Endothelial cell of umbilical vein (primary cell): ENCODE data around the gene FAM78A. TPM values are rescaled to one million over a fixed set of nuclear protein-coding genes. Genes with fewer than 3 reads are reported as not detected.

Experiments
- BruUV-seq: library from RNA; stranded (reverse); fragments of 400-500 nt; replicated peaks from 2 replicates; lab custom pipeline; 2021; lab: Mats Ljungman, UMichigan
- CTCF ChIA-PET: fragments of 300-600, 350-600 bp; sonication (Branson Sonifier 250); formaldehyde crosslinking; loops from one replicate; lab custom pipeline; 2021; ENCODE audit warnings: antibody characterized with exemption, inconsistent platforms; lab: Charles Lee
- POLR2A ChIA-PET: fragments of 300-600, 350-600 bp; sonication (Branson Sonifier 250); formaldehyde crosslinking; loops from one replicate; lab custom pipeline; 2021; ENCODE audit warnings: antibody characterized with exemption, inconsistent platforms; lab: Charles Lee
- DNase-seq: peaks from one replicate; pipeline ENCODE4 v3.0.0-alpha.2; 2011; ENCODE audit warnings: low read depth, low spot score
- FAIRE-seq: peaks from 2 replicates; lab custom pipeline; 2011; peaks lifted over from hg19 to GRCh38; lab: Jason Lieb, UNC
- H2AFZ ChIP-seq: 2 replicates; pipeline ENCODE4 v1.6.0; 2012; ENCODE audit warnings: low read depth, low read length, control low read depth, inconsistent platforms
- H3K27ac ChIP-seq: 2 replicates; pipeline ENCODE4 v1.5.1; 2011; ENCODE audit warnings: low read depth, mild to moderate bottlenecking, control low read depth, low read length, moderate library complexity; ENCODE audit not compliant: insufficient read depth
- H3K27me3 ChIP-seq, 2 experiments: 2 replicates each; pipeline versions ENCODE4 v1.6.0 to v1.6.1; 2011; ENCODE audit warnings: low read length in 2 of 2, mixed read lengths in 1 of 2; ENCODE audit not compliant: control insufficient read depth in 2 of 2, insufficient read depth in 2 of 2
- H3K36me3 ChIP-seq, 2 experiments: 2 replicates in 1 of 2; 3 replicates in 1 of 2; pipeline ENCODE4 v1.5.1; 2011; ENCODE audit warnings: low read length in 2 of 2, mild to moderate bottlenecking in 1 of 2, moderate library complexity in 1 of 2; ENCODE audit not compliant: control insufficient read depth in 2 of 2, insufficient read depth in 2 of 2; ENCODE audit errors: extremely low read depth in 1 of 2
- H3K4me1 ChIP-seq: 3 replicates; pipeline ENCODE4 v1.5.1; 2011; ENCODE audit warnings: mild to moderate bottlenecking, low read length; ENCODE audit not compliant: control insufficient read depth, insufficient read depth; ENCODE audit errors: extremely low read depth
- H3K4me2 ChIP-seq: 2 replicates; pipeline ENCODE4 v1.6.1; 2011; ENCODE audit warnings: low read length, control low read depth, mixed read lengths; ENCODE audit not compliant: insufficient read depth
- H3K4me3 ChIP-seq, 3 experiments: fragments of 200-600 bp in 1 of 3; sonication (generic), shearing (Covaris generic) in 1 of 3; replicated peaks in 1 of 3; 2 replicates each; pipeline ENCODE4 v1.5.1; 2011 to 2016; ENCODE audit warnings: control low read depth in 3 of 3, low read length in 3 of 3, mild to moderate bottlenecking in 2 of 3, inconsistent platforms in 1 of 3, low read depth in 1 of 3, moderate library complexity in 1 of 3; ENCODE audit not compliant: insufficient read depth in 1 of 3
- H3K79me2 ChIP-seq: 2 replicates; pipeline ENCODE4 v1.6.0; 2012; ENCODE audit warnings: low read length, inconsistent platforms; ENCODE audit not compliant: control insufficient read depth, insufficient read depth
- H3K9ac ChIP-seq: replicated peaks from 2 replicates; pipeline ENCODE3; 2011; ENCODE audit warnings: low read length, control low read depth; ENCODE audit not compliant: insufficient read depth; ENCODE audit errors: extremely low read depth
- H3K9me1 ChIP-seq: replicated peaks from 3 replicates; pipeline ENCODE4 v1.6.0; 2011; ENCODE audit warnings: mild to moderate bottlenecking, low read length; ENCODE audit not compliant: control insufficient read depth, insufficient read depth; ENCODE audit errors: extremely low read depth
- H3K9me3 ChIP-seq: replicated peaks from 2 replicates; pipeline ENCODE4 v1.5.1; 2012; ENCODE audit warnings: low read length, inconsistent platforms; ENCODE audit not compliant: control insufficient read depth, insufficient read depth
- H4K20me1 ChIP-seq: replicated peaks from 2 replicates; pipeline ENCODE3; 2011; ENCODE audit warnings: mild to moderate bottlenecking, low read length; ENCODE audit not compliant: control insufficient read depth, insufficient read depth; ENCODE audit errors: extremely low read depth
- CTCF ChIP-seq, 2 donors: IDR thresholded peaks; 1 replicate in 1 of 2; 2 replicates in 1 of 2; pipeline ENCODE4 v1.5.1; 2011; ENCODE audit warnings: low read length in 2 of 2, mild to moderate bottlenecking in 2 of 2, moderate library complexity in 2 of 2, control low read depth in 1 of 2, inconsistent platforms in 1 of 2, low read depth in 1 of 2; ENCODE audit not compliant: insufficient read depth in 1 of 2; ENCODE audit errors: extremely low read depth in 1 of 2
- EZH2 ChIP-seq: IDR thresholded peaks from 2 replicates; pipeline ENCODE4 v1.6.1; 2012; ENCODE audit warnings: borderline replicate concordance, low read depth, mild to moderate bottlenecking, moderate library complexity, low read length, inconsistent platforms; ENCODE audit not compliant: severe bottlenecking
- FOS ChIP-seq: IDR thresholded peaks from 2 replicates; pipeline ENCODE4 v1.6.1; 2011; ENCODE audit warnings: mild to moderate bottlenecking, low read length, moderate library complexity, borderline replicate concordance; ENCODE audit not compliant: insufficient read depth
- GATA2 ChIP-seq: IDR thresholded peaks from 2 replicates; pipeline ENCODE4 v1.7.0; 2011; ENCODE audit warnings: low read depth, mild to moderate bottlenecking, moderate library complexity, mixed read lengths, low read length; ENCODE audit not compliant: insufficient read length, insufficient read depth
- JUN ChIP-seq: IDR thresholded peaks from 2 replicates; pipeline ENCODE4 v1.6.1; 2011; ENCODE audit warnings: borderline replicate concordance, low read depth; ENCODE audit not compliant: insufficient read length, insufficient read depth
- MAX ChIP-seq: IDR thresholded peaks from 2 replicates; pipeline ENCODE4 v1.6.1; 2011; ENCODE audit not compliant: insufficient read depth, insufficient read length
- MYC ChIP-seq: IDR thresholded peaks from one replicate; pipeline ENCODE4 v1.6.1; 2011; ENCODE audit warnings: mild to moderate bottlenecking, low read depth, low read length
- POLR2A ChIP-seq: IDR thresholded peaks from 2 replicates; pipeline ENCODE4 v1.6.1; 2012; ENCODE audit warnings: low read depth, mild to moderate bottlenecking, control low read depth, low read length
- POLR2AphosphoS5 ChIP-seq: IDR thresholded peaks from 2 replicates; pipeline ENCODE4 v1.6.1; 2012; ENCODE audit warnings: low read depth, mild to moderate bottlenecking, control low read depth, low read length, moderate library complexity; ENCODE audit not compliant: insufficient read depth
- dilution Hi-C: fragments of 300-500 bp; cut with MboI; formaldehyde crosslinking; loops from one replicate; pipeline ENCODE4 v1.15.0; 2019; ENCODE audit warnings: low sequenced_read_pairs; ENCODE audit not compliant: extremely low pct_ligation_motif_present
- intact Hi-C: fragments of 100-400 bp; cut with micrococcal nuclease; formaldehyde crosslinking; loops from one replicate; pipeline ENCODE4 v1.10.0; 2022
- polyA plus RNA-seq, 4 experiments: library from polyadenylated mRNA; depleted of rRNA in 3 of 4; stranded (reverse) in 3 of 4; unstranded in 1 of 4; fragments of >200 nt; gene quantifications; 2 replicates each; pipeline versions ENCODE4 v1.2.1 to v1.2.3, GENCODE V29; 2011 to 2012; ENCODE audit warnings: missing spikeins in 1 of 4
- total RNA-seq: library from RNA; stranded (reverse); gene quantifications from 2 replicates; pipeline ENCODE4 v1.2.3, GENCODE V29; 2021

FAM78A gene
- total and polyA plus RNA-seq, 2 donors (not counting 3 experiments of a cell fraction or from before 2014, with no cell fraction given) = 34.0 to 37.4 TPM

- intact Hi-C loops = loop anchor here (1.0 kb wide), 5 partner anchors 23 to 121 kb away; no protein-coding TSS in a partner anchor
- peak; percentile 74 for FAIRE-seq
- POLR2A ChIA-PET = interaction anchor here (1.2 to 1.6 kb wide), 2 partner anchors 22 to 24 kb away, joined by 5 to 7 read pairs; no protein-coding TSS in a partner anchor
Observed at GRCh38 chr9:131238402-131239021, 37.8 kb downstream of the FAM78A start.

More at GRCh38 chr9:131238402-131239021, 37.8 kb downstream of the FAM78A start:
- no peaks in the 10 kb centered on the region for H3K27me3 ChIP-seq
- H4K20me1 ChIP-seq = no peaks in the 10 kb centered on the region
- no peak overlapping the region for H3K4me3 ChIP-seq
- TF ChIP-seq MAX (no peak), MYC (no peak), POLR2A (no peak), JUN (no peak), FOS (no peak), GATA2 (peak; percentile 34), CTCF (IDR thresholded peaks at IDR 0.05; ENCODE audit: extremely low read depth in 1 of 2, insufficient read depth in 1 of 2, low read depth in 1 of 2, low read length in 2 of 2) (no peak), EZH2 (no peak), POLR2AphosphoS5 (peak; percentile 31)
- H3K4me1 ChIP-seq = peaks cover 32% of the 10 kb centered on the region
- H3K79me2 ChIP-seq = no peaks in the 10 kb centered on the region
- CTCF ChIA-PET = interaction anchor here (1.3 to 2.3 kb wide), 4 partner anchors 11 to 98 kb away, joined by 3 to 13 read pairs (median 8); partner anchors contain the start of gene FAM78A
- dilution Hi-C loops = no loop called here
- peaks cover 0 to 12% of the 10 kb centered on the region in 2 experiments for H3K36me3 ChIP-seq
- H3K4me2 ChIP-seq = peak overlapping the region; percentile 56
- H3K9me3 ChIP-seq = no peaks in the 10 kb centered on the region
- peak; percentile 90 for DNase-seq
- peak overlapping the region; percentile 83 for H3K9ac ChIP-seq
- H2AFZ ChIP-seq = peak overlapping the region; percentile 38
- BruUV-seq = no TSS peak
- H3K27ac ChIP-seq = peak overlapping the region; percentile 97
- no peaks in the 10 kb centered on the region for H3K9me1 ChIP-seq
